Right lobe of liver (tissue), 6 donors: Measurements from ENCODE around the gene DPPA5. TPM values are rescaled to one million over a fixed set of nuclear protein-coding genes. Genes with fewer than 3 reads are reported as not detected.

ENCODE experiments used
- ATAC-seq, 4 donors: fragments of 200-7000 bp; cut with Tn5 transposase; one replicate each; pipeline ENCODE4 v1.9.1; 2020; ENCODE audit warnings: mild to moderate bottlenecking in 4 of 4, moderate library complexity in 4 of 4
- DNase-seq, 3 donors: peaks; one replicate each; pipeline ENCODE4 v3.0.0-alpha.2; 2020
- H3K27ac ChIP-seq, 3 donors: fragments of 200-600 bp; one replicate each; pipeline ENCODE4 v1.8.0; 2022
- H3K27me3 ChIP-seq, 2 donors: fragments of 200-600 bp; one replicate each; pipeline ENCODE4 v1.8.0; 2022
- H3K36me3 ChIP-seq, 4 donors: fragments of 200-600 bp; sonication (generic) in 1 of 4; one replicate each; pipeline versions ENCODE4 v1.5.1 to v1.8.0; 2017 to 2022; ENCODE audit warnings: control low read depth in 1 of 4
- H3K4me1 ChIP-seq, 4 donors: fragments of 200-600 bp; sonication (generic) in 1 of 4; one replicate each; pipeline versions ENCODE4 v1.5.1 to v1.8.0; 2017 to 2022; ENCODE audit warnings: control low read depth in 1 of 4
- H3K4me3 ChIP-seq, 3 donors: fragments of 200-600 bp; one replicate each; pipeline ENCODE4 v1.8.0; 2022
- H3K9me3 ChIP-seq, 4 donors: fragments of 200-600 bp; sonication (generic) in 1 of 4; one replicate each; pipeline versions ENCODE4 v1.5.1 to v1.8.0; 2017 to 2022; ENCODE audit warnings: control low read depth in 1 of 4
- CTCF ChIP-seq, 4 donors: fragments of 200-600 bp in 3 of 4; fragments of 450-650 bp in 1 of 4; IDR thresholded peaks; one replicate each; pipeline versions ENCODE4 v1.5.1 to v1.8.0; 2016 to 2022; ENCODE audit warnings: antibody characterized with exemption in 4 of 4, mild to moderate bottlenecking in 2 of 4
- POLR2A ChIP-seq: fragments of 450-650 bp; IDR thresholded peaks from one replicate; pipeline ENCODE4 v1.6.1; 2017; ENCODE audit warnings: antibody characterized with exemption, mild to moderate bottlenecking
- WGBS: methylation state at CpG from one replicate; pipeline ENCODE4 v1.1.6; 2018; ENCODE audit warnings: low coverage, low lambda C conversion rate; ENCODE audit not compliant: insufficient coverage; ENCODE audit errors: missing lambda C conversion rate; 5-methylcytosine and 5-hydroxymethylcytosine counted together
- intact Hi-C, 2 donors: fragments of 100-400 bp; cut with DNase I; formaldehyde crosslinking; loops; one replicate each; pipeline versions ENCODE4 v1.11.2 to v1.14.1; 2022
- total RNA-seq, 6 experiments: library from RNA; depleted of rRNA in 2 of 6; stranded (reverse); fragments of >200 nt in 2 of 6; fragmentation: NEBNext Ultra II Directional in 3 of 6; extraction: Animal tissue kit (Norgen Biotek cat#: 25700) in 3 of 6; gene quantifications; one replicate each; pipeline versions ENCODE4 v1.1.0 to v1.2.4, GENCODE V29; 2016 to 2023
- donor health status: DM: no; HTN: yes; CAD: no.
- donor health status: DM: no; HTN: no; CAD: no.
- donor health status: DM: no; HTN: no; CAD: no.
- donor health status: DM: no; HTN: yes; CAD: no.
- donor health status: DM: no; HTN: yes; CAD: no.

DPPA5 gene
- total RNA-seq, 6 experiments from 2014 or later, result not detected

GRCh38 chr6:73372516-73372915 lies 18.4 kb upstream of the DPPA5 start:
- TF ChIP-seq CTCF (IDR thresholded peaks at IDR 0.05) (no peak), POLR2A (no peak)
- H3K9me3 ChIP-seq, result no peaks in the 10 kb centered on the region
- intact Hi-C loops, result no loop called here
- no peak overlapping the region for H3K27ac ChIP-seq
- no peak overlapping the region for H3K4me3 ChIP-seq
- DNase-seq (peak in 1 of 3 donors; percentile 55), ATAC-seq (peak in 1 of 4 donors; percentile 28)
- H3K4me1 ChIP-seq, result no peaks in the 10 kb centered on the region
- no peaks in the 10 kb centered on the region for H3K27me3 ChIP-seq
- 77% methylated on average over 6 of the region's 10 CpGs for WGBS
- H3K36me3 ChIP-seq, result no peaks in the 10 kb centered on the region

GRCh38 chr6:73371984-73372383 lies 17.9 kb upstream of the DPPA5 start:
- intact Hi-C loops, result no loop called here
- H3K36me3 ChIP-seq, result no peaks in the 10 kb centered on the region
- no peaks in the 10 kb centered on the region for H3K9me3 ChIP-seq
- no peaks in the 10 kb centered on the region for H3K27me3 ChIP-seq
- 90% methylated on average over 3 of the region's 4 CpGs for WGBS
- DNase-seq (no peak), ATAC-seq (no peak)
- no peak overlapping the region for H3K27ac ChIP-seq
- no peak for TF ChIP-seq CTCF (IDR thresholded peaks at IDR 0.05)
- no peak for TF ChIP-seq POLR2A
- no peaks in the 10 kb centered on the region for H3K4me1 ChIP-seq
- H3K4me3 ChIP-seq, result no peak overlapping the region

DNA sequence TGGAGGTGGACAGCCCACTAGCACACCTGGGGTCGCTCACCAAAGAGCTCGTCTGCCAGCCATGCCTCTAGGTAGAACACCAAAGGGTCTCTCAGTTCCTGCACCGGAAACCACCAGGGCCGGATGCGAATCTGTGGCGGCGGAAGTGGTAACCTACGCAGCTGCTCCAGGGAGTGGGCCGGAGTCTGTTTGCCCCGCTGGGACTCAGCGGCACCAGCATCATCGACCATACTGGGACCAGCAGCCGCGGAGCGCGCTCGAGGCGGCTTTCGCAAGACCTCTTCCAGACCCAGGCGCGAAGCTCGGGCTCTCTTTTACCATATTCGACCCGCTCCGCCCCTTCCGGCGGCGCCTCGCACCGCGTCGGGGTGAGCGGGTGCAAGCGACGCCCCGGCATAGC lies 15.5 kb upstream of the DPPA5 start, which contains the start of gene OOEP:
OOEP (minus strand) TSS at position 335 of the 400 bp plus-strand sequence; CDS start at position 230, 105 bp downstream.
- H3K27me3 ChIP-seq, result no peaks in the 10 kb centered on the region
- no peak within 1 kb of the TSS for H3K27ac ChIP-seq
- no peaks in the 10 kb centered on the region for H3K36me3 ChIP-seq
- ATAC-seq, result no peak
- H3K9me3 ChIP-seq, result no peaks in the 10 kb centered on the region
- TF ChIP-seq POLR2A, result no peak
- TF ChIP-seq CTCF (IDR thresholded peaks at IDR 0.05), result no peak
- H3K4me1 ChIP-seq, result no peaks in the 10 kb centered on the region
- DNase-seq, result no peak
- WGBS, result no CpG with 5 or more reads among the region's 36 CpGs
- intact Hi-C loops, result no loop called here
- H3K4me3 ChIP-seq, result no peak within 1 kb of the TSS

- DNase-seq, result no peak
- no peak for ATAC-seq
- Histone ChIP-seq H3K27me3 (no peaks in the 10 kb centered on the region), H3K4me3 (no peak overlapping the region), H3K9me3 (no peaks in the 10 kb centered on the region), H3K36me3 (no peaks in the 10 kb centered on the region), H3K27ac (no peak overlapping the region), H3K4me1 (no peaks in the 10 kb centered on the region)
- TF ChIP-seq POLR2A (no peak), CTCF (IDR thresholded peaks at IDR 0.05) (no peak)
- 77% methylated on average over 9 of the region's 14 CpGs for WGBS
- intact Hi-C loops, result no loop called here
These were observed 15.1 kb upstream of the DPPA5 start for GRCh38 chr6:73369157-73369556.

- no peak overlapping the region for H3K4me3 ChIP-seq
- DNase-seq (no peak), ATAC-seq (no peak)
- no peaks in the 10 kb centered on the region for H3K4me1 ChIP-seq
- TF ChIP-seq POLR2A (no peak), CTCF (IDR thresholded peaks at IDR 0.05) (no peak)
- intact Hi-C loops, result no loop called here
- no peaks in the 10 kb centered on the region for H3K36me3 ChIP-seq
- WGBS, result 75% methylated on average over 2 of the region's 4 CpGs
- no peaks in the 10 kb centered on the region for H3K27me3 ChIP-seq
- no peaks in the 10 kb centered on the region for H3K9me3 ChIP-seq
- H3K27ac ChIP-seq, result no peak overlapping the region
These were observed 14.6 kb upstream of the DPPA5 start for GRCh38 chr6:73368675-73369074.
